Right kidney (tissue), 1 donor: ENCODE data around the gene TPM4.

Experiments used
- DNase-seq: peaks from one replicate; pipeline ENCODE4 v3.0.0-alpha.2; 2016

TPM4 gene

GRCh38 chr19:16040642-16041041 is 35.7 kb upstream of the TPM4 start:
- DNase-seq = no peak

GRCh38 chr19:16041299-16041990 is 34.9 kb upstream of the TPM4 start:
- DNase-seq = peak; percentile 72

GRCh38 chr19:16041991-16042386 is 34.3 kb upstream of the TPM4 start:
- DNase-seq = no peak

- DNase-seq = no peak
Observed at GRCh38 chr19:16042533-16043085, 33.7 kb upstream of the TPM4 start.

- no peak for DNase-seq
Observed at GRCh38 chr19:16043156-16043757, 33.0 kb upstream of the TPM4 start.

GRCh38 chr19:16044746-16045145 is 31.5 kb upstream of the TPM4 start:
- DNase-seq = no peak

GRCh38 chr19:16045171-16045570 is 31.1 kb upstream of the TPM4 start:
- no peak for DNase-seq

- DNase-seq = no peak
Observed at GRCh38 chr19:16045893-16046292, 30.4 kb upstream of the TPM4 start.

- DNase-seq = no peak
Observed at GRCh38 chr19:16048583-16048982, 27.7 kb upstream of the TPM4 start.

GRCh38 chr19:16051254-16052025 is 24.9 kb upstream of the TPM4 start:
- DNase-seq = no peak

GRCh38 chr19:16052353-16052752 is 23.9 kb upstream of the TPM4 start:
- no peak for DNase-seq

GRCh38 chr19:16057062-16057461 is 19.2 kb upstream of the TPM4 start:
- DNase-seq = no peak

- DNase-seq = no peak
Observed at GRCh38 chr19:16060294-16060693, 16.0 kb upstream of the TPM4 start.

- no peak for DNase-seq
Observed at GRCh38 chr19:16061943-16062342, 14.4 kb upstream of the TPM4 start.

GRCh38 chr19:16062789-16063188 is 13.5 kb upstream of the TPM4 start:
- no peak for DNase-seq

- no peak for DNase-seq
Observed at GRCh38 chr19:16064209-16064889, 11.9 kb upstream of the TPM4 start.

GRCh38 chr19:16066611-16067104 is 9.6 kb upstream of the TPM4 start:
- no peak for DNase-seq

- no peak for DNase-seq
Observed at GRCh38 chr19:16067205-16067938, 8.9 kb upstream of the TPM4 start.

GRCh38 chr19:16068696-16069259 is 7.5 kb upstream of the TPM4 start:
- DNase-seq = no peak

- no peak for DNase-seq
Observed at GRCh38 chr19:16069813-16070365, 6.4 kb upstream of the TPM4 start.

GRCh38 chr19:16070366-16070990 is 5.8 kb upstream of the TPM4 start:
- no peak for DNase-seq
